Kidney glomerular epithelial cell (primary cell): Measurements from ENCODE around the gene NRIP1.

Source experiments
- DNase-seq: peaks from one replicate; lab custom pipeline; 2025; lab: John Stamatoyannopoulos, UW

The NRIP1 gene

DNA sequence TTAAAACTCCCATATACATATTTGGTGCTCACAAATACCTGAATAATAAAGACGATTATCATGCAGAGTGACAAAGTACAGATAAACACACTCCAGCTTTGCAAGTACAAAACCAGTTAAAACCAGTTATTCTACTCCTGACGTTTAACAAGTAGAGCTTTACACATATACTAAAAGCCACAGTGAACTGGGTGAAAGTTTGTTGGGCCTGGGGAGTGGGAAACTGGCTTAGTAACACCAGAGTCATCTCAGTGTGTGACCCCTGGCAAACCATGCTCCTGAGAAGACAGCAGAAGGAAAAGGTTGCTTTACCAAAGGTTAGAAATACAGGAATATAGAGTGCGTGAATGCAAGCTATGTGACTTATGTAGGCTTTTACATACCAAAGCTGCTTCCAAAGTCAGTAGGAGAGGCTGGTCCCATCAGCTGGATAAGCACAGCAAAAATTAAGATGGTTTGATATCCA, 148.1 kb downstream of the NRIP1 start:
- no peak for DNase-seq

GRCh38 chr21:14913638-14914037, 151.2 kb downstream of the NRIP1 start:
- no peak for DNase-seq

- no peak for DNase-seq
Observed at GRCh38 chr21:14911351-14911750, 153.4 kb downstream of the NRIP1 start.
